Fibroblast of villous mesenchyme (primary cell): Measurements from ENCODE around the gene CELSR1. TPM values are rescaled to one million over a fixed set of nuclear protein-coding genes. Genes with fewer than 3 reads are reported as not detected.

Experiments used
- DNase-seq: peaks from one replicate; pipeline ENCODE4 v3.0.0-alpha.2; 2010; ENCODE audit warnings: low read depth
- H3K4me3 ChIP-seq: 2 replicates; pipeline ENCODE4 v1.5.1; 2011; ENCODE audit warnings: low read depth, mild to moderate bottlenecking, low read length
- total RNA-seq: library from RNA; depleted of rRNA; stranded (reverse); fragments of >200 nt; gene quantifications from 2 replicates; pipeline ENCODE4 v1.2.3, GENCODE V29; 2012
- TF ChIP-seq, protein P1 (sequence below): IDR thresholded peaks from 2 replicates; pipeline ENCODE4 v1.5.1; 2012; ENCODE audit warnings: low read depth, mild to moderate bottlenecking, low read length; ENCODE audit not compliant: insufficient read depth

CELSR1 gene
- total RNA-seq, 1 donor: 1.7 TPM

DNA sequence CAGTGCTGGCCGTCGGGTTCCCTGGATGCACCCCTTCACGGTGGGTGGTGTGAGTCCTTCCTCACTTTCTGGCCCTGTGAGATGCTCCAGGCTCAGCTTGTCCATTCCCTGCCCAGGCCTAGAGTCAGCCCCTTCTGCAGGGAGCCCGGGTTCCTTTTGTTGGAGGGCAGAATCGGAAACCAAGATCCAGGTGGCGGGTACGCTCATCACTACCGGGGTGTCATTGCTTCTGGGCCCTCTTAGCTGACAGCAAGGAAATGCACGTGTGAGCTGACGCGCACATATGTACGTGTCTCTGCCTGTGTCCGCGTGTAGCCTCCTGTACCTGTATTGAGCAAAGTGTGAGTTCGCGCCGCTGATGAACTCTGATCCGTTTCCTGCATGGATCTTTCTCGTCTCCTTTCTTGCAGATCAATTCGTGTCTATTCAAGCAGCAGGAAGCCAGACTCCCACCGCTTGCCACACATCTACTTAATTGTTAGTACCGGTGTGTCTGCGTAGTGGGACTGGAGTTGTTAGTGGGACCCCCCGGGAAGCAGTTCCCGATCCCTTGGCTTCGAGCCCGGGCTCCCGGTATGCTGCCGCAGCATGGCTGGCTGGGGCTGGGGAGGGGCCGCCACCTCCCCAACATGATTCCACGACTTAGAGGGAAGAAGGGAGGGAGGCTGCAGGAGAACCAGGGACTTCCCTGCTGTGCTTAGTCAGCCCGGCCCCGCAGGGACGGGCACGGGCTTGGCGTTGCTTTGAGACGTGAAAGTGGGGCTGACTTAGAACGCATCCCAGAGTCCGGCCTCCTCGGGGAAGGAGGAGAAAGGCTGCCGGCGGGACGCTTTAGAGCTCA lies 46.9 kb upstream of the CELSR1 start:
- TF ChIP-seq, protein P1, sequence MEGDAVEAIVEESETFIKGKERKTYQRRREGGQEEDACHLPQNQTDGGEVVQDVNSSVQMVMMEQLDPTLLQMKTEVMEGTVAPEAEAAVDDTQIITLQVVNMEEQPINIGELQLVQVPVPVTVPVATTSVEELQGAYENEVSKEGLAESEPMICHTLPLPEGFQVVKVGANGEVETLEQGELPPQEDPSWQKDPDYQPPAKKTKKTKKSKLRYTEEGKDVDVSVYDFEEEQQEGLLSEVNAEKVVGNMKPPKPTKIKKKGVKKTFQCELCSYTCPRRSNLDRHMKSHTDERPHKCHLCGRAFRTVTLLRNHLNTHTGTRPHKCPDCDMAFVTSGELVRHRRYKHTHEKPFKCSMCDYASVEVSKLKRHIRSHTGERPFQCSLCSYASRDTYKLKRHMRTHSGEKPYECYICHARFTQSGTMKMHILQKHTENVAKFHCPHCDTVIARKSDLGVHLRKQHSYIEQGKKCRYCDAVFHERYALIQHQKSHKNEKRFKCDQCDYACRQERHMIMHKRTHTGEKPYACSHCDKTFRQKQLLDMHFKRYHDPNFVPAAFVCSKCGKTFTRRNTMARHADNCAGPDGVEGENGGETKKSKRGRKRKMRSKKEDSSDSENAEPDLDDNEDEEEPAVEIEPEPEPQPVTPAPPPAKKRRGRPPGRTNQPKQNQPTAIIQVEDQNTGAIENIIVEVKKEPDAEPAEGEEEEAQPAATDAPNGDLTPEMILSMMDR: no peak
- H3K4me3 ChIP-seq: no peak overlapping the region
- DNase-seq: no peak

DNA sequence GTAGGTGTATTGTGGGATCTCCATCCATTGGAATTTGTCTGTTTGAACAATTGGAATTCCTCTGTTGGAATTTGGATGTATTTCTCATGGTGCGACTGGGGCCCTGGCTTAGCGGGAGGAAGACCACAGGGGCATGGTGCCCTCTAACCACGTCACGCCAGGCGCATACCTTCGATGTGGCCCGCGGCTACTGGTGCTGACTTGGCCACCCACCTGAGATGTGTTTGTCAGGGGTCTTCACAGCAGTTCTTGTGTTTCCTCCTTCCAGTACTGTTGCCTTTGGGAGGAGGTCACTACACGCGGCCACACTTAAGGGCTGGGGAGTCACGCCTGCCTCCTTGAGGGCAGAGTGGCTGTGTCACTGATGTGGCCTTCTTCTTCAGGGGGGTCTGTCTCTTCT lies 46.2 kb upstream of the CELSR1 start:
- DNase-seq: no peak
- TF ChIP-seq, protein P1: no peak
- no peak overlapping the region for H3K4me3 ChIP-seq

DNA sequence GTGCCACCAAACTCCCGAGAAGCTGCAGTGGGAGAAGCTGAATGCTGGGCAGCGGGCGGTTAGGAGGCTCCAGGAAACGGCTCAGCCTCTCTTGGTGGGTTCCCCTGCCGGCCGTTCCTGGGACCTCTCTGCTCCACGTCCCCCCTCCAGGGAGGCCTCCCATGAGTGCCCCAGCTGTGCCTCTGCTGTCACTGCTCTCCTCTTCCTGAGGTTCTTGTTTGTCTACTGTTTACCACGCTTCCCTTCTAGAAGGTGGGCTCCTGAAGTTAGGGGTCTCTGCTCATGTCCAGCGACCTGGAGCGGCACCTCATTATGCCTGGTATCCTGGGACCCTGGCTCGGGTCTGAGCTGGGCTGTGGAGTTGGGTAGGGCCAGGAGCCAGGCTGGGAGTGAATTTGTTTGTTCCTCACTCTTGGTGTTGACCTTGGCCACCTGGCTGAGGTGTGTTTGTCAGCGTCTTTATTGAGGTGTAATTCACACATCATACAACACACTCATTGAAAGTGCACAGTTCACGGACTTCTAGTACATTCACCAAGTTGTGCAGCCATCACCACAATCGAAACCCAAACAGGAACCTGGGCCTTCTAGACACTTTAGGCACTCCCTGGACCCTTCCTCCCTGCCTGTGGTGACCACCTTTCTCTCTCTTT lies 45.0 kb upstream of the CELSR1 start:
- no peak overlapping the region for H3K4me3 ChIP-seq
- TF ChIP-seq, protein P1: no peak
- no peak for DNase-seq

DNA sequence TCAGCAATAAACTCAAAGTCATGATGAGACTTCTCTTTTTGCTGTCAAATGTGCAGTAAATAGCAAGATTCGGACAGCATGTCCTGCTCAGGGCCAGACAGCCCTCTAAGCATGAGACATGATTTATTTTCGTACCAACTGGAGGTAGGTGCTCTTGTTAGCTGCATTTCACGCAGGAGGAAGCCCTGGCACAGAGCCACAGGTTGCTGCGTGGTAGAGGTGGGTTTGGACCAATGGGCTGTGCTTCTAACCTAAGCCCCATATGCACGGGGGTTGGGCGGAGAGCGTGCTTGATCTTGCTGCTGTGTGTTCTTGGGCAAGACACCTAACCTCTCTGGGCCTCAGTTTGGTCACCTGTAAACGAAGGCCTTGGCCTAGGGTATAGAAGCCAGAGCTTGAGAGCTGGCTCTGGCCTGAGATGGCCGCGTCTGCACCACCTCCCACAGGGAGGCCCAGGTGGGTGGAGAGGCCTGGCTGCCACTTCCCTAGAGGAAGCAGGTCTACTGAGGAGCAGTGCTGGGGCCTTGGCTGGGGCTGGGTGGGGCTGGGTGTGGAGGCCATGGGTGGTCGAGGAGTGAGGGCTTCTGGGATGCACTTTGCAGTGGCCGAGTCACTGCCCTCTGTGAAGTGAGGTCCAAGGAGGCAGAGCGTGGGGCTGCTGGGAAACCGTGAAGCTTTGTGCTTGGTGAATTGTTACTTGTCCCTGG lies 44.3 kb upstream of the CELSR1 start:
- DNase-seq: no peak
- H3K4me3 ChIP-seq: no peak overlapping the region
- TF ChIP-seq, protein P1: no peak

DNA sequence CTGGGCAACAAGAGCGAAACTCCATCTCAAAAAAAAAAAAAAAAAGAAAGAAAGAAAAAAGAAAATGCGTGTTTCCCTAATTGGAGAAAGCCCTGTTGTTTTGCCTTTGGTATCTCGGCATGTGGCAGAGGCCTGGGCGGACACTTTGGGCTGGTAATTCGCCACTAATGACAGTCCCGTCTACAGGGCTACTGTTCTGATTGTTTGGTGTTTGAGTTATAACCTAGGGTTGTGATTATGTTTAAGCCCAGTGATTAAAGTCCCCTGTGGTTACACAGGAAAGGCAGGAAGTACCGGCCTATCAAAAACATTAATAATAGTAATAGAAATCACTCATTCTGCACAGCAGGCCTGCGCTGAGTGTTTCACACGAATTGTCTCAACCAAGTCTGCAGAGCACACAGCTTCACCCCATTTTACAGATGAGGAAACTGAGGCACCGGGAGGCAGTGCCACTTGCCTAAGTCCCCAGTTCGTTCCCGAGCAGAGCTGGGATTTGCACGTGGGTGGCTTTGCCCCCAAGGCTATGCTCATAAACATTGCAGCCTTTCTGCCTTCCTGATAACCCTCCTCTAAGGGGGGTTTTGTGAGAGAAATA lies 43.6 kb upstream of the CELSR1 start:
- no peak overlapping the region for H3K4me3 ChIP-seq
- TF ChIP-seq, protein P1: no peak
- DNase-seq: no peak

DNA sequence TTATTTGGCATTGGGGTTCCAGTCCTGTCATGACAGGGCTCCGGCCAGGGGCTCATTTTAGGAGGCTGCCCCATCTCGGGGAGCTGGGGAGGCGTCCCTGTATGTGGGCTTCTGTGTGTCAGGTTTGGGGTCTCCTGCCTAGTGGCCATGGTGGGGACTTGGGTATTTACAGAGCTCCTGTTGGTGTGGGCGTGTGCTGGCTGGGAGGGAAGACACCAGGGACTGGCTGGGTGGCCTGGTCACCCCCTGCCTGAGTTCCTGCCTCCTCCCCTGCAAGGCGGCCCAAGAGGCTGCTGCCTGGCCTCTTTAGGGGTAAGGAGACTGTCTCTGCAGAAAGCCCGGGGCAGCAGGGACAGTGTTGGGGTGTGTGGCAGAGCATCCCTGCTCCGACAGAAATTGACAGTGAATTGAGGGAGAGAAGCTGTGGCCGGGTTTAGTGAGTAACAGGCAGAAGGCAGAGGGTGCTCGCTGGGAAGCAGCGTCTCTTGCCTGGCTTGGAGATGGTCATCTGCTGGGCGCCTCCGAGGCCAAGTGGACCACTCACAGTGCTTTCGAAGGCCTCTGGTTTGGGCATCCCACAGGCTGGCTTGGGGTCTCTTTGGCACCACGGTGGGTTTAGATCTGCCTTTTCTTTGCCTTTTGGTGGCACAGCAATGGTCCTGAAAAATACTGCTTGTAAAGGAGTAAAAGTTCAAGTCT lies 42.5 kb upstream of the CELSR1 start:
- H3K4me3 ChIP-seq: no peak overlapping the region
- no peak for DNase-seq
- TF ChIP-seq, protein P1: no peak
